Neuronal stem cell (in vitro differentiated cells): ENCODE measurements around the gene KIT.

Experiments
- DNase-seq: peaks from one replicate; pipeline ENCODE4 v3.0.0-alpha.2; 2013; ENCODE audit warnings: low spot score
- H2AFZ ChIP-seq: one replicate; pipeline ENCODE4 v1.6.1; 2013; ENCODE audit warnings: mild to moderate bottlenecking, low read length, inconsistent platforms
- H2AK5ac ChIP-seq: 2 replicates; pipeline ENCODE4 v1.6.1; 2013; ENCODE audit warnings: low read depth, mild to moderate bottlenecking, inconsistent platforms, low read length, moderate library complexity, mixed read lengths
- H2BK120ac ChIP-seq: 2 replicates; pipeline ENCODE4 v1.6.1; 2013; ENCODE audit warnings: low read depth, mild to moderate bottlenecking, inconsistent platforms, low read length, moderate library complexity, mixed read lengths
- H2BK12ac ChIP-seq: one replicate; pipeline ENCODE4 v1.6.1; 2013; ENCODE audit warnings: low read length, inconsistent platforms
- H2BK15ac ChIP-seq: 2 replicates; pipeline ENCODE4 v1.6.1; 2013; ENCODE audit warnings: mild to moderate bottlenecking, low read length, inconsistent platforms, mixed read lengths
- H2BK5ac ChIP-seq: one replicate; pipeline ENCODE4 v1.6.1; 2013; ENCODE audit warnings: inconsistent platforms, mild to moderate bottlenecking, low read length, moderate library complexity
- H3K14ac ChIP-seq: one replicate; pipeline ENCODE4 v1.6.1; 2013; ENCODE audit warnings: low read length, inconsistent platforms
- H3K18ac ChIP-seq: 2 replicates; pipeline ENCODE4 v1.6.1; 2013; ENCODE audit warnings: low read length, inconsistent platforms
- H3K23ac ChIP-seq: 2 replicates; pipeline ENCODE4 v1.6.1; 2013; ENCODE audit warnings: low read depth, mild to moderate bottlenecking, mixed read lengths, low read length, inconsistent platforms; ENCODE audit not compliant: poor library complexity
- H3K27ac ChIP-seq: replicated peaks from 3 replicates; pipeline ENCODE4 v1.5.1; 2013; ENCODE audit warnings: low read length, inconsistent platforms
- H3K27me3 ChIP-seq, 3 experiments: 2 replicates each; pipeline ENCODE4 v1.6.1; 2013; ENCODE audit warnings: low read length in 3 of 3, mild to moderate bottlenecking in 2 of 3, inconsistent platforms in 1 of 3, low read depth in 1 of 3, mixed read lengths in 1 of 3, moderate library complexity in 1 of 3; ENCODE audit not compliant: control insufficient read depth in 3 of 3, insufficient read depth in 3 of 3
- H3K36me3 ChIP-seq, 2 donors: replicated peaks in 1 of 2; 2 replicates each; pipeline ENCODE4 v1.6.1; 2013; ENCODE audit warnings: low read length in 2 of 2; ENCODE audit not compliant: control insufficient read depth in 2 of 2, insufficient read depth in 2 of 2
- H3K4ac ChIP-seq: 2 replicates; pipeline ENCODE4 v1.6.1; 2013; ENCODE audit warnings: inconsistent platforms, mild to moderate bottlenecking, low read length, moderate library complexity
- H3K4me1 ChIP-seq, 2 donors: 1 replicate in 1 of 2; 2 replicates in 1 of 2; pipeline ENCODE4 v1.6.1; 2013; ENCODE audit warnings: low read length in 2 of 2, low read depth in 1 of 2; ENCODE audit not compliant: control insufficient read depth in 2 of 2, insufficient read depth in 1 of 2
- H3K4me2 ChIP-seq: one replicate; pipeline ENCODE4 v1.6.1; 2013; ENCODE audit warnings: mild to moderate bottlenecking, low read length, inconsistent platforms; ENCODE audit not compliant: insufficient read depth, poor library complexity, severe bottlenecking
- H3K4me3 ChIP-seq, 2 donors: 2 replicates each; pipeline ENCODE4 v1.5.1; 2013; ENCODE audit warnings: low read length in 2 of 2, mild to moderate bottlenecking in 2 of 2, inconsistent platforms in 1 of 2, moderate library complexity in 1 of 2
- H3K79me1 ChIP-seq: one replicate; pipeline ENCODE4 v1.6.1; 2013; ENCODE audit warnings: low read depth, mild to moderate bottlenecking, inconsistent platforms, low read length, moderate library complexity
- H3K9ac ChIP-seq: one replicate; pipeline ENCODE4 v1.6.1; 2013; ENCODE audit warnings: mild to moderate bottlenecking, low read depth, low read length, inconsistent platforms; ENCODE audit not compliant: poor library complexity
- H3K9me3 ChIP-seq, 2 donors: replicated peaks in 1 of 2; 2 replicates each; pipeline versions ENCODE3 to v1.6.1; 2013; ENCODE audit warnings: low read length in 2 of 2, mild to moderate bottlenecking in 2 of 2, inconsistent platforms in 1 of 2, low read depth in 1 of 2, mixed read lengths in 1 of 2, moderate library complexity in 1 of 2; ENCODE audit not compliant: control insufficient read depth in 2 of 2, insufficient read depth in 1 of 2
- H4K8ac ChIP-seq: one replicate; pipeline ENCODE4 v1.6.1; 2013; ENCODE audit warnings: low read depth, mild to moderate bottlenecking, inconsistent platforms, low read length, moderate library complexity
- H4K91ac ChIP-seq: one replicate; pipeline ENCODE4 v1.6.1; 2013; ENCODE audit warnings: low read length, low read depth, mild to moderate bottlenecking, inconsistent platforms; ENCODE audit not compliant: poor library complexity
- WGBS, 2 donors: extraction: QIAGEN DNeasy Blood & Tissue Kit; methylation state at CpG; one replicate each; pipeline ENCODE4 v1.1.7; 2013; ENCODE audit warnings: missing lambda C conversion rate in 2 of 2, mixed read lengths in 1 of 2; ENCODE audit not compliant: insufficient read length in 2 of 2, insufficient replicate concordance in 1 of 2; ENCODE audit errors: extremely low coverage in 2 of 2; 5-methylcytosine and 5-hydroxymethylcytosine counted together

KIT gene

DNA sequence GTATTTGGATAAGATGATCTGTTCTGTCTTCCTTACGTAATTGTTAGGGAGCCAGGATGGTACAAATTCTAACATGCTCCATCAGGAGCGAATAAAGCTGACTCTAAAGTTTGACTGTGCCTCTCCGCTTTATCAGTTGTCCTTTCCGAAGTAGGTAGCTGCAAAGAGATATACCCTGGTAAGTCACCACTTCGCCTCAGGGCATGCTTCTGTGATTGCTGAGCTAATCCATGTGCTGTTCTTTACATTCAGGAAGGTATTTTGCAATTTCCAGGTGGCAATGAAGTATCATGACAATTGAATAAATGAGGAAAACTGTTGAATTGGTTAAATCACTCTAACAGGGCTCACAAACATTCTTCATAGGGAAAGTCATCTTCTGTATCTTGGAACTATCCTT is 38.9 kb downstream of the KIT start:
- Histone ChIP-seq H2BK5ac (no peak overlapping the region), H3K23ac (no peak overlapping the region), H3K27me3 (no peaks in the 10 kb centered on the region), H4K91ac (no peak overlapping the region), H3K14ac (no peak overlapping the region), H3K9me3 (no peaks in the 10 kb centered on the region), H3K79me1 (no peaks in the 10 kb centered on the region), H3K9ac (no peak overlapping the region), H3K4me1 (peaks cover 0 to 6% of the 10 kb centered on the region in 2 donors), H3K4me2 (no peak overlapping the region), H4K8ac (no peak overlapping the region), H2AFZ (no peak overlapping the region), H2BK15ac (no peak overlapping the region), H2BK120ac (no peak overlapping the region), H3K18ac (no peak overlapping the region), H2BK12ac (no peak overlapping the region), H2AK5ac (no peak overlapping the region), H3K36me3 (no peaks in the 10 kb centered on the region), H3K27ac (no peak overlapping the region), H3K4ac (no peak overlapping the region), H3K4me3 (no peak overlapping the region)
- DNase-seq = no peak
- WGBS, 2 donors = no CpG with 5 or more reads among the region's 5 CpGs

DNA sequence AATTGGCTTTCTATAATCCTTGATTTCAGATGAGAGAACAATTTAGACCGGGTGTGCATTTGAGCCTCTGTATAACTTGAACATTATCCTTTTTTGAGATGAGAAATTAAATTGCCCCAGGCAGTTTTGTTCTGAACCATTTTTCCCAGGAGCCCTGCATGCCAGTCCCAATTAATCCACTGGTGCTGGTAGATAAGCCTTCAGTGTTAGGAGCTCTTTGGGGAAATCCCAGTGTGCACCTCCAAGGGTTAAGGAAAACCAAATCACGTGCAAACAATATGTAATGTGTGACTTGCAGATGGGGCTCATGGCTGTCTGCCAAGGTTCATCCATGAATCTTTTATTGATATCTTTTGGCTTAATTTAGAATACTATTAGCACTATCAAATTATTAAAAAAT is 43.2 kb downstream of the KIT start:
- Histone ChIP-seq H3K27me3 (no peaks in the 10 kb centered on the region), H2BK120ac (no peak overlapping the region), H2BK5ac (no peak overlapping the region), H2AK5ac (no peak overlapping the region), H3K14ac (no peak overlapping the region), H3K27ac (no peak overlapping the region), H3K36me3 (no peaks in the 10 kb centered on the region), H3K4ac (no peak overlapping the region), H4K8ac (no peak overlapping the region), H3K4me3 (no peak overlapping the region), H3K18ac (no peak overlapping the region), H3K79me1 (no peaks in the 10 kb centered on the region), H2BK15ac (no peak overlapping the region), H3K9me3 (no peaks in the 10 kb centered on the region), H2AFZ (no peak overlapping the region), H3K9ac (no peak overlapping the region), H4K91ac (no peak overlapping the region), H3K23ac (no peak overlapping the region), H2BK12ac (no peak overlapping the region), H3K4me1 (no peaks in the 10 kb centered on the region), H3K4me2 (no peak overlapping the region)
- WGBS, 2 donors = no CpG with 5 or more reads among the region's 2 CpGs
- no peak for DNase-seq

DNA sequence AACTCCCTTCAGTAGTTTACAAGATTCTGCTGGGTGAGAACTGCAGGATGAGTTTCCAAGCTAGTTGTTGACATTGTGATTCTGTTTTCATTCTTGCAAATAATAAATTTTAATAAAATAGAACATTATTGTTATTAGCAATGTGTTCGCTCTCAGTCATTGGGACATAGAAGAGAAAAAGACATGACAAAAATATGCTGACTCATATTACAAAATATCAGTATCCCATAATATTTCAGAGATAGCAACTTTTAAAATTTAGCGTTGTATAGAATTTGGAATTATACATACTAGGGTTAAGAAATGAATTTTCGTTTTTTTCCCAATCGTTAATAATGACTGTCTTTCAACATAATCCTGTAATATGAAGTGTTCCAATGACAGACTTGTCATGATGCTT is 45.4 kb downstream of the KIT start:
- Histone ChIP-seq H3K4me3 (no peak overlapping the region), H3K36me3 (no peaks in the 10 kb centered on the region), H3K4me2 (no peak overlapping the region), H2AFZ (no peak overlapping the region), H3K27me3 (no peaks in the 10 kb centered on the region), H2BK12ac (no peak overlapping the region), H4K91ac (no peak overlapping the region), H2BK15ac (no peak overlapping the region), H4K8ac (no peak overlapping the region), H3K27ac (no peak overlapping the region), H3K14ac (no peak overlapping the region), H3K4ac (no peak overlapping the region), H2AK5ac (no peak overlapping the region), H3K23ac (no peak overlapping the region), H3K18ac (no peak overlapping the region), H3K79me1 (no peaks in the 10 kb centered on the region), H3K9ac (no peak overlapping the region), H2BK120ac (no peak overlapping the region), H3K4me1 (no peaks in the 10 kb centered on the region), H2BK5ac (no peak overlapping the region), H3K9me3 (no peaks in the 10 kb centered on the region)
- no CpG with 5 or more reads among the region's 4 CpGs for WGBS, 2 donors
- no peak for DNase-seq

DNA sequence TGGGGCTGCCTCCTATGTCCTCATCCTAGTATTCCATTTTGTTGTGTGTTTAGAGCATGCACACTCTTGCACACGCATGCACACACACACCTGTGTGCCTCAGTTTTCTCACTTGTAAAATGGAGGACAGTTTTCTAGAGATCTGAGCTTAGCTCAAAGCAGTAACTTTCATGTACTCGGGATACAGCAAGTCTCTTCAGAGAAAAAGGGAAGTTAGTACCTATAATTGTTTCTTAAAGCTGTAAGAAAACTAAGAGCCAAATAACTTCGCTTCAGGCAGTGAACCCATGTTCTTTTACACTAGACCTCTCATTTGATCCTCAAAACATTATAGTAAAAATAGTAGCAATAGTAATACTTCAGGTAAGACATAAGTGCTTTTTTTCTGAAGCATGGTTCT is 49.6 kb downstream of the KIT start:
- no peak overlapping the region for H4K8ac ChIP-seq
- no peaks in the 10 kb centered on the region for H3K79me1 ChIP-seq
- no peak overlapping the region for H2BK15ac ChIP-seq
- no CpG with 5 or more reads among the region's 3 CpGs for WGBS, 2 donors
- H3K4ac ChIP-seq = no peak overlapping the region
- no peak overlapping the region for H3K14ac ChIP-seq
- H3K4me2 ChIP-seq = no peak overlapping the region
- H4K91ac ChIP-seq = no peak overlapping the region
- H3K36me3 ChIP-seq = peaks cover 0 to 1% of the 10 kb centered on the region in 2 donors
- no peak overlapping the region for H2AFZ ChIP-seq
- DNase-seq = no peak
- H2AK5ac ChIP-seq = no peak overlapping the region
- H2BK5ac ChIP-seq = no peak overlapping the region
- no peak overlapping the region for H2BK12ac ChIP-seq
- no peak overlapping the region for H3K27ac ChIP-seq
- H2BK120ac ChIP-seq = no peak overlapping the region
- no peaks in the 10 kb centered on the region for H3K27me3 ChIP-seq
- no peak overlapping the region for H3K23ac ChIP-seq
- no peaks in the 10 kb centered on the region for H3K4me1 ChIP-seq
- no peak overlapping the region for H3K4me3 ChIP-seq
- H3K9ac ChIP-seq = no peak overlapping the region
- H3K18ac ChIP-seq = no peak overlapping the region
- H3K9me3 ChIP-seq = no peaks in the 10 kb centered on the region
